NCI-H1105 (cell line): ENCODE data around the gene SH3TC1.

ENCODE experiments used
- DNase-seq: peaks from one replicate; lab custom pipeline; 2025; lab: John Stamatoyannopoulos, UW

Gene SH3TC1

DNA sequence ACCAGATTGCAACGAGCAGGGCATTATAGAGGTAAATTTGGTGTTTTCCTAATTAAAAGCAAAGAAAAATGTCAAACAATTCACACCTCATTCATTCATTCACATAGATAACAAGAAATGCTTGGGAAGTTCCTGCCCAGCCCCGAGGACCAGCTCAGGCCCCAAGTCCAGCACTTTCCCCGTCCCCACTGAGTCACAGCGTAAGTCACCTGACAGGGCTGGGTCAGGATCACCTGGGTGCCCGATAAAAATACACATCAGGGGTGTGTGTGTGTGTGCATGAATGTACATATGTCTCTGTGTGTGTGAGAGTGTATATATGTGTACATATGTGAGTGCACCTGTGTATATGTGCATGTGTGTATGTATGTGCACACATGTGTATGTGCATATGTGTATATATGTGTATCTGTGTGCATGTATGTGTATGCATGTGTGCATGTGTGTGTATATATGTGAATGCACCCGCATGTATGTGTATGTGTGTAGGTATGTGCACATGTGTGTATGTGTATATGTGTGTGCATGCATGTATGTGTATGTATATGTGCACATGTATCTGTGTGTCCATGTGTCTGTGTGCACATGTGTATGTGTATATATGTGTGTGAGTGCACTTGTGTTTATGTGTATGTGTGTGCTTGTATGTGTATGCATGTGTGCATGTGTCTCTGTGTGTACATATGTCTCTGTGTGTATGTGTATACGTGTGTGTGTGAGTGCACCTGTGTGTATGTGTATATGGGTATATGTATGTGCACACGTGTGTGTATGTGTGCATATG lies 18.6 kb upstream of the SH3TC1 start:
- no peak for DNase-seq

- DNase-seq, result no peak
Measured at GRCh38 chr4:8181119-8181518, 18.0 kb upstream of the SH3TC1 start.

- DNase-seq, result no peak
Measured at GRCh38 chr4:8181844-8182243, 17.2 kb upstream of the SH3TC1 start.

DNA sequence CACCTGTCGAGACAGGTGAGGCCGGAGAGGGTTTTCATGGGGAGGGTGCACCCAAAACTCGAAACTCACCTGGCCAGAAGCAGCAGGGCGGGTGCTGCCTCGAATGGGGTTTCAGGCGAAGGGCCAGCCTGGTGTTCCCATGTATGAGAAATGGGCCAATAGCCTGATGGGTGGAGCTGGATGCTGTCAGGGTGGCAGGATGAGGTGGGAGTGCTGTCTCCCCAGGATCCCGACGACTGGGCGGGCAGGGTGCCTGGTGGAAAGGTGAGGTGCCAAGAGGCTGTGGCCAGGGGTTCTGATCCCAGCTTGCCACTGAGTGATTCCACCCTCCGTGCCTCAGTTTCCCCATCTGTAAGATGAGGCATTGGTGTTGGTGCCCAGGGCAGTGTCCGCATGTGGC lies 16.8 kb upstream of the SH3TC1 start:
- DNase-seq, result no peak

GRCh38 chr4:8182858-8183725 lies 16.0 kb upstream of the SH3TC1 start:
- DNase-seq, result no peak

DNA sequence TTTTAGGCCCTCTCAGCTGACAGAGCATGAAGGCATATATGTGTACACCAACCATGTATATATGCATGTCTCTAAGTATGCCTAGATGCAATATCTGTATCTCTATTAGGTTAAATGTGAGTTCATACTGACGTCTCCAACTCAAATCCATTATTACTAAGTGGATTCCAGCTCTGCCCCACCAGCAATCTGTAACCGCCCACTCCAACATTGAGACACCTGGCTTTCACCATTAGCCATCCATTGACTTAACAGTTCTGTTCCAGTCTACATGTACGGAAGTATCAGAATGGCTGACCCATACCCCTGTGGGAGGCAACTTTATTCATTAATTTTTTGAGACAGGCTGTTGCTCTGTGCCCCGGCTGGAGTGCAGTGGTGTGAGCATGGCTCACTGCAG lies 15.0 kb upstream of the SH3TC1 start:
- DNase-seq, result no peak

GRCh38 chr4:8185295-8185694 lies 13.8 kb upstream of the SH3TC1 start:
- no peak for DNase-seq

- no peak for DNase-seq
Measured at GRCh38 chr4:8185930-8186329, 13.2 kb upstream of the SH3TC1 start.

DNA sequence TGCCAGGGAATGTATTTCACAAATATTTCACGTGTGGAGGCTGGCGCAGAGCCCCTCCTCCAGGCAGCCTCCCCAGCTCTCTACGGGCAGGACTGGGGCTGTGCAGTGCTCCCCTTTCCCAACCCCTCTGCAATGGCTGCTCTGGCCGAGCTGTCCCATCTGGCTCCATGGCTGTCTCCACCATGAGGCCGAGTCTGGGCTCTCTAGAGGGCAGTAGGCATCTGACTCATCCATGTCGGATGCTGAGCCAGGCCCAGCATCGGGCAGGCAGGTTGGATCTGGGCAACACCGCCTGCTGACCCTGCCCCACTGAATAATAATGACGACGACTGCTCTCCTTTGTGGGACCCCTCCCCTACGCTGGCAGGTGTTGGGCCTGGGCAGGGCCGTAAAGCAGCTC lies 11.0 kb upstream of the SH3TC1 start:
- DNase-seq, result no peak

GRCh38 chr4:8188743-8189550 lies 10.1 kb upstream of the SH3TC1 start:
- peak; percentile 93 for DNase-seq

DNA sequence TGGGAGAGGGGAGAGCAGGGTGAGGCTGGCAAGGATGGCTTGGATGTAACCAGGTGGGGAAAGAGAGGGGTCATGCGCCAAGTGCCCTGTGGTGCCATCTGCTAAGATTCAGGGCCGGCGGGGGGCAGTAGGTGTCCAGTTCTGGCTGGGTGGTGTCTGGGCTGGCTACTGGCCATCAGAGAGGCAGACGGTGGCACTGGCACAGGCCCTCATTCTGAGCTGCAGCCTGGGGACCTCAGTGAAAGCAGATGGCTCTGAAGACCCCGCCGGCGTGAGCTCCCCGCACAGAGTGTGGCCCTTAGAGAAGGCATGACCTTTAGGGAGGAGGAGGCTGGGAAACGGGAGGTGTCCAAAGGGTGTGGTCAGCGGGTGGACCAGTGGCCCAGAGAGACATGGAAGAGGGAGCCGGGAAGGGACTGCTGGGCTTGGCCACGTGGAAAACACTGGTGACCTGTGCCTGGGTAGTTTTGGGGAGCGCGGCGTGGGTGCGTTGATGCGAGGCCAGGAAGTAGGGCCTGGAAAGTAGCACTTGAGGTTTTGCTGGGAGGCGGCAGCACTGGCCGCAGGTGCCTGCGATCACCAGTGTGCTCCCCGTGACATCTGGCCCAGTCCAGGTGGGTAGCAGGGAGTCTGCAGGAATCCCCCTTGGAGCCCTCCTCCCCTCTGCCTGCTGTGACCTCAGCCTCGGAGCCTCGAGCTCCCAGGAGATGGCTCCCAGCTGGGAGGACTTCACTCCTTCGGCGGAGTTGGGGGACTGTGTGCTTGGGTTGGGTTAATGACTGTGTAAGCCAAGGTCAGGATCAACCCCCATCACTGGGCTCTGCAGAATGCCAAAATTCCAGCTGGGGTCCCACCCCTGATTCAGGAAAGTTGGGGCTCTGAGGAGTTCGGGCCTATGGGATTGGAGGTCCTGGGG lies 9.3 kb upstream of the SH3TC1 start:
- no peak for DNase-seq

DNA sequence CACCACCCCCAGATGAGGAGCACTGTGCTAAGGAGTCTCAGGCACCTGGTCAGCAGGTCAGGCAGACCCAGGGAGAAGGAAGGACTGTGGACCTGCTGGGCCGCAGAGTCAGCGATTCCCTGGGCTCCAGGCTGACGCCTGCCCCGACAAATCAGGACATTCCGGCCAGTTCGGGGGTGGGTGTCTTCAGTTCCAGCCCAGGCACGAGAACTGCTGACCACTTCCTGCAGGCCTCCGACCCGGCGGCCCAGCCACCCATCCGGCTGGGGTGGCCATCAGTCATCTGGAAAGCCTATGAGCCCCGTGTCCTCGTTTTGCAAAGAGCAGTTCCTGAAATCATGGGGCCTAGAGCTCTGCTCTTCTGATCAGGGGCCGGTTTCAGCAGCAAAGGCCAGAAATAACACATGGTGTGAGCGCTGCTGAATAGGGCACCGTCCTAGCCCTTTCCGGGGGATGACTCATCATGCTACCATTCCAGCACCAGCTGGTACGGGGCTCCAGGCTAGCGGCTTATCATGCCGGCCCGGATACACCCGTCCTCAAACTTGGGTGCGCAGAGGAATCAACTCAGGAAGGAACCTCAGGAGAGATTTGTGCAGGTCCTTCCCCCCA lies 7.8 kb upstream of the SH3TC1 start:
- DNase-seq, result no peak

- no peak for DNase-seq
Measured at GRCh38 chr4:8192748-8193738, 6.0 kb upstream of the SH3TC1 start.

DNA sequence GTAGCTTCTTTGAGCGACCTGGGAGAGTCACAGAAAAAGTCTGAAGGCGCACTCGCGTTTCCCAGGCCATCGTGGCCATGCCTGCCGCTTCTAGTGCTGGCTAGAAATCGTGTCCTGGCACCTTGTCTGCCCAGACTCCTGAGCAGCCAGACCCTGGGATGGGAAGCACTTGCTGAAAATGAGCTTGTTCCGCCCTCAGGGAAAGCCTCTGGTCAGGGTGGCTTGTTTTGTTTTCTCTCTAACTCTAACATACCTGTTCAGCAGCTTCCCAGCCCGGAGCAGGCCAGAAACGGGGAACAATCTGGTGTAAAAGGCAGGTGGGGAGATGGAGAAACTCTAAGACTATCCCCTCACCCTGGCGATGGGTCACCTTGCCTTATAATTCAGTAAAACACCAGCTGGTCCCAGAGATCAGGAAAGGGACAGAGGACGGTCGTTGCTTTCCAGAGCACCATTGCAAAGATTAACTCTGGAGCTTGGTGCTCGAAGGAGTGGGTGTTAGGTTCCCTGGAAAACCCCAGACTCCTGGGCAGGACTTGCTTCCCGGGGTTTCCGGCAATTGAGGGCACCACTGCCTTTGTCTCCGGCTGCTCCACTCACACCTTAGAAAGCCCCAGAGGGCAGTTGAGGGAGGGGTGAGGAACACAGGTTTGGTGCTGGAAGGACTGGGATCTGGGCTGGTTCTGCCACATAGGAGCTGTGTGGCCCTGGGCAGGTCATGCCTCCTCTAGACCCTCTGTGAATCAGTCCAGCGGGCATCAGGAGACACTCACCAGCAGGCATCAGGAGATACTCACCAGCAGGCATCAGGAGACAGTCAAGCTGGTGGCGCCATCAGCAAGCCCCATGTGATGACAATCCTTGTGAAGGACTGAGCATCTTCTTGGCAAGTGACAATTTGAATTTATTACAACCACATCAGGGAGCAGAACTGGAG lies 4.5 kb upstream of the SH3TC1 start:
- DNase-seq, result no peak

DNA sequence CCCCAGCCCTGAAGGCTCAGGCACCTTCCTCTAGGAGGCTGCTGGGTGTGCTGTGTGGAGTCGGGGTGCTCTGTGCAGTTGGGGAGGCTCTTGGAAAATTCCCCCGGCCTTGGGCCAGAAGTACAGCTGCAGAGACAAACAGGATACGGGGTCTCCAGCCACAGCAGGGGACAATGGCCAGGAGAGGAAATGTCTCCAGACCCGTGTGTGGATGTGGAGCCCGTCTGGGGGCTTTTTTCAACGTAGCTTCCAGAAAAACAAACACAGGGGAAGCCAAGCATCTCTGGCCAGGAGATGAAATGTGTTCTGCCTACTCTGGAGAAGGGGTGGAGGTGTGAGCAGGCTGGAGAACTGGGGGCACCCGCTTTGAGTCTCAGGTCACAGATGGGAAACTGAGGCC lies 3.7 kb upstream of the SH3TC1 start:
- DNase-seq, result no peak

GRCh38 chr4:8195841-8196458 lies 3.1 kb upstream of the SH3TC1 start:
- DNase-seq, result no peak

- DNase-seq, result no peak
Measured at GRCh38 chr4:8197521-8197920, 1.6 kb upstream of the SH3TC1 start.
